HG02610 (cell line): Measurements from ENCODE around the gene TBC1D1.
"Not testable (repeated sequence)": the region's sequence is repeated elsewhere in the genome, so short reads cannot be mapped to it uniquely, and the experiment has no call there.

Source experiments
- ATAC-seq: cut with Tn5 transposase; IDR thresholded peaks from one replicate; pipeline ENCODE4 v1.9.1; 2021; ENCODE audit warnings: mild to moderate bottlenecking, moderate library complexity; ENCODE audit not compliant: unreplicated experiment

The TBC1D1 gene

DNA sequence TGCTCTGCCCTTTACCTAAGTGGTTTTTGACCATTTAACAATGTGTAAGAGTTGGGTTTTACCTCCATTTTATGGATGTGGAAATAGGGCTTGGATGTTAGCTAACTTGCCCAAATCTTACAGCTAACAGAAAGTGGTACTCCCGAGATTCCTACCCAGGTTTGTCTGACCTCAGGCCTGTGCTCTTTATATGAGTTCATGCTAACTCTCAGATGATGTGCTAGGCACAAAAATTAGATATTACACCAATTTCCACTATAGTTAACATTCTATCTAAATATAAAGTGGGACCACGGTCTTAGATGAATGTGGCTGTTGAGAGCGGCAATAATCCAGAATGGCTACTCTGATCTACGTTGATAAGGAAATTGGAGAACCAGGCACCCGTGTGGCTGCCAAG, 69.2 kb downstream of the TBC1D1 start, which contains the start of gene PTTG2:
TSS of gene PTTG2 (plus strand) at position 301 of the 400 bp plus-strand sequence. CDS start at position 338, 37 bp downstream.
- ATAC-seq: no peak

GRCh38 chr4:37960679-37961450, 70.0 kb downstream of the TBC1D1 start:
- no peak for ATAC-seq

DNA sequence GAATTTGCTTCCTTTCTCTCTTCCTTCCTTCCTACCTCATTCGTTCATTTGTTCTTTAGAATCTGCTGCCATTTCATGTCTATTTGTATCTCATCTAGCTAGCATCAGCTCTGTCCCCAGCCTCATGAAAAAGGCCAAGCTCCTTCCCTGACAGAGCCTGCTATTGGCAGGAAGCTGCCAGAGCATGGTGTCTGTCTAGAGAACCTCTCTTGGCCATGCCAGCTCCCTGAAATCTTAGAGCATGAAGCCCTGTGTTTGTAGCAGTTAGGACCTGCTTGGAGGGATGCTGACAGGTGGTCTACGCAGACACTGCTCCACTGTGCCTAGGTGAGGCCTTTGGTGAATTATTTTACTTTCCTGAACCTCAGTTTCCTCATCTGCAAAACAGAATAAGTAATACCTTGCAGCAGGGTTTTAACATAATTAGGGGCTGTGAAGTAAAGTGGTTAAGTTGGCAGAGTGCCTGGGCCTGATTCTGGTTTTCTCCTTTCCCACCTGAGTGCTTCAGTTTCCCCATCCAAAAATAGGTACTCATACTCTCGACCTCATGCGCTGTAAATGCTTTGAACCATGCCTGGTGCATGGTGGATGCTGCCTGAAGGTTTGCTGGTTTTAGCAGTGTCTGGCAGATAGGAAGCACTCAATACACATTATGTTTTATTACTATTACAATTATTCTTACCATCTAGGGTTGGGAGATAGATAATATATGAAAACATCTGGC, 74.0 kb downstream of the TBC1D1 start:
- ATAC-seq: peak; percentile 76

GRCh38 chr4:37966044-37966443, 75.2 kb downstream of the TBC1D1 start:
- no peak for ATAC-seq

- ATAC-seq: no peak
These were observed 76.9 kb downstream of the TBC1D1 start for GRCh38 chr4:37967736-37968135.

DNA sequence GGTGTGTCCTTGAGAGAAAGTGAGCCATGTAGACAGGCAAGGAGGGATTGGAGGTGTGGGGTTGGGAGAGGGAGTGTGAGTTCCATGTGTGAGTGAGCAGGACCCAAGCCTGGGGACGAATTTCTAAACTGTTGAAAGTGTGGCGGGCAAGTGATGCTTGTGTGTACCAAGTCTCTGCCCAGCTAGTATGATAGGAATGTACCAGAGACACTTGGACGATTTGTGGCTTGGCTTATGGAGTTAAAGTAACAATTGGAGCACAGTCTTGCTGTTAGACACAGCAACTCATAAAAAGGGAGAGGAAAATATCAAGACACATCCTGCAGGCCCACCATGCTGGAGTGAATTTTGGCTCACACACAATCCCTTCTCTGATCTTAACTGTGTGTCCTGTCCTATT, 77.9 kb downstream of the TBC1D1 start:
- ATAC-seq: no peak

DNA sequence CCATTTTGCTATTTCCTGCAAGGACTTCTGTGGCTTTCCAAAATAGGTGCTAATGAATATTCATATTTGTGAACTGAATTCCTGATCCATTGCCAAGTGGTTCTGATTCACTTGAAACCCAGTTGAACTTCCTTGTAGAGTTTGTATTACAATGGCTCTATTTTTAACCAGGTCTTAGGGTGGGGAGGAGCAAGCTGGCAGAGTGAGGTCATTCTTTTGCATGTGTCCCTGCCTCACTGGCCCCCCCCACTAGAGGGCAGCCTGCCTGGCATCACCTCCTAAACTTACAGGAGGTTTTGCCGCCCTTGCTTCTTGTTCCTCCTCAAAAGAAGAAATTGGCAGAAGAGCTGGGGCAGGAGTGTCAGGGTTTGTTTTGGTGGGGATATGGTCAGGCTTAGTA, 79.8 kb downstream of the TBC1D1 start:
- no peak for ATAC-seq

DNA sequence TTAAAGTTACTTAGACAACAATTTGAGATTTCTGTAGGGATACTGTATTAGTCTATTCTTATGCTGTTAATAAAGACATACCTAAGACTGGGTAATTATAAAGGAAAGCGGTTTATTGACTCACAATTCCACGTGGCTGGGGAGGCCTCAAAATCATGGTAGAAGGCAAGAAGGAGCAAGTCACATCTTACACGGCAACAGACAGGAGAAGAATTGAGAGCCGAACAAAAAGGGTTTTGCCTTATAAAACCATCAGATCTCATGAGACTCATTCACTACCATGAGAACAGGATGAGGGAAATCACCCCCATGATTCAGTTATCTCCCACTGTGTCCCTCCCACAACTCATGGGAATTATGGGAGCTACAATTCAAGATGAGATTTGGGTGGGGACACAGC, 80.3 kb downstream of the TBC1D1 start:
- ATAC-seq: no peak

DNA sequence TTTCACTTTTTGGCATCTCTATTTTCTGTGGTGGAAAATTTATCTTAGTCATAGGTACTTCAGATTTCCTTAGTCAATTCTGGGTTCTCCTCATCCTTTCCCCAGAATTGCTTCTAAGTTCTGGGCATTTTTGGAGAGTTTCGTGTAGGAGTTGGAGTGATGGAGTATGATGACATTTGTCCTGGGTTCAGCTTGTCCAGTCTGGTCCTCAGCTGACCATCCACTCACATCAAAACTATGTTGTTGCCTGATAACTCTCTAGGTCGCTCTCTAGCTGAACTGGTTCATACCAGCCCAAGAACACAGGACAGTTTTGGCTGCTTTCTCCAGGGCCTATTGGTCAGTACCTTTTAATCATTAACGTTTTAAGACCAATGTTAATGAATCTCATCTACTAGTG, 82.6 kb downstream of the TBC1D1 start:
- no peak for ATAC-seq

- ATAC-seq: not testable (repeated sequence)
These were observed 84.5 kb downstream of the TBC1D1 start for GRCh38 chr4:37975321-37975822.

GRCh38 chr4:37976507-37976906, 85.6 kb downstream of the TBC1D1 start:
- ATAC-seq: no peak

- peak; percentile 75 for ATAC-seq
These were observed 86.1 kb downstream of the TBC1D1 start for GRCh38 chr4:37976991-37977470.

DNA sequence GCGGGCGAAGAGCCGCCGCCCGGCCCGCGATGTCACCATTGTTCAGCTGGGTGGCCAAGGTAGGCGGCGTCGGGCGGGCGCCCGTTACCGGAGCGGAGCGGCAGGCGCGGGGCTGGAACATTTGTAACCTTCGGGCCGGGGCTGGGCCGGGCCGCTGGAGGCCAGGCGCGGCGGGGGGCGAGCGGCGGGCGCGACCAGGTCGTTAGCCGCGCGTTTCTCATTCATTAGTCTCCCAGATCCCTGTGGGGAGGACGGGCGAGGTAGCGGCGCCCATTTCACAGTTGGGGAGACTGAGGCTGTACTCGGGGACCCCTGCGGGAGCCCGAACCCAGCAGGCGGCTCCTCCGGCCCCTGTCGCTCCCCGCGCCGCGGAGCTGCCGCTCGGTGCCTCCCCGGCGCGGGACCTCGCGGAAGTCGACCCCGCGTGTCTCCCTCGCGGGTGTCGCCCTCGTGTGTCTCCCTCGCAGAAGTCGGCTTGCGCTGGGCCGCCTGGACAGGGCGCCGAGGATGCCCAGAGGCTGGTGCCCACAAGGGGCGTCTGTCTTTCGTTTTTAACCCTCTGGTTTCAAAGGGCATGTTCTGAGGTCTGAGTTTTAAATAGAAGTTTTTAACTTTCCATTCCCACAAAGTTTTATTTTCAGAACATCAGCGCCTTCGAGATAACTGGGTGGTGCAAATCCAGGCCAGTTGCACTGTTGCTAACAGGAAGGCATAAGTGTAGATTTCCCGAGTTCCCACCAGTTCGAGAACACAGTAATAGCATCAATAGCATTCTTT, 86.8 kb downstream of the TBC1D1 start:
- ATAC-seq: peak; percentile 55

DNA sequence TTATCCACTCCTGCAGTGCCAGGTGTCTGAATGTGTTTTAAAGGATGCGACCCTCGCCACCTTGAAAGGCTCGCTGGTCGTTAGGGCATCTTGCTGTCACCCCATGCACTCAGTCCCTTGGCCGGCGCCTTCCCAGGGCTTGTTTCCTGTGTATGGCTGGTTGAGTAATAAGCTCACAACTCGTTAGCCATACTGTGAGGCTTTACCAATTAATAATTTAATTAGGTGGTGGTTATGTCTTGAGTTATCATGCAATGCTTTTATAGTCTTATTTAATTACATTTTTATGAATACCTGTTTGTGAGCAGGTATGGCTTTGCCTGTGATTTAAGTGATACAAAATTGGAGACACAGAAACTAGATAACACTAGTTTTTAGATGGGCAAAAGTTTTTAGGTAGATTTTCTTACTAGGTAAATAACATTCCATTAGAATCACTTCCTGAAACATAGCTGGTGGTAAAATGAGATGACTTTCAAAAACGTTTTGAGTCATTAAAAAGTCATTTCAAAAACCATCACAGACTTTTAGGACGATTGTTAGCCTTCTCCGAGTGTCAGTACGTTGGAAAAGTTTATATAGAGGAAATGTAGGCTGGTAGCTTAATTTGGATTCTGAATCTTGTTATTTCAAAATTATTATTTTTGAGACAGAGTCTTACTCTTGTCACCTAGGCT, 87.5 kb downstream of the TBC1D1 start:
- ATAC-seq: peak; percentile 21

DNA sequence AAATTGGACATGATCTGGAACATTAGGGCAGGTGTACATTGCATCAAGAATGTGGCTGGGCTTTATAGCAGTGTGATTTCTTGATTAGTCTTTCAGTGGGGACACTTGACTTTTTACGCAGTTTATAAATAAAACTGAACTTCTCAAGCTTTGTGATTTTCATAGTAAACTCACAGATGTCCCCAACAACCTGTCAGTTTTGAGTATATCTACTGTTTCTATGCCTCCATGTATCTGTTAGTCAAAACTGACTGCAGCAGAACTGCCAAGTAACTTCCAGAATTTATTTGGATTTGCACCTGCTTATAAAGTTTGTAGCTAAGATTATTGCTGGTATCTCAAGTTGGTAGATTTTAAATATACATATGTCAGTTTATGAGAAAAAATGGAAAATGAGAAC, 89.4 kb downstream of the TBC1D1 start:
- no peak for ATAC-seq

DNA sequence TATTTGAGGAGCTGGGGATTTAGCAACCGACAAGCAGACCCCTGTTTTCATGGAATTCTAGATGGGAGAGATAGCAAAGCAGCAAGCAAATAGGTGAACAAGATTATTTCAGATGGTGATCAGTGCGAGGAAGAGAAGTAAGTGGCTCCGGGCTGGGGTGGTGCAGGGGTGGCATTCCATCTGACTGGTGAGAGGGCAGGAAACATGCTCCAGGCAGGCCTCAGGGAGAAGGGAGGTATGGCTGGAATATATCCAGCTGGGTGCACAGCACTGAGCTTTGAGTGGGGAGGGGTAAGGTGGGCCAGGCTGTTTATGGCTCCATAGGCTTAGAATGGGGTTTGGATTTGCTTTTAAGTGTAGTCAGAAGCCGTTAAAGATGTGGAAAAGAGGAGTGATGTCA, 90.5 kb downstream of the TBC1D1 start:
- no peak for ATAC-seq

DNA sequence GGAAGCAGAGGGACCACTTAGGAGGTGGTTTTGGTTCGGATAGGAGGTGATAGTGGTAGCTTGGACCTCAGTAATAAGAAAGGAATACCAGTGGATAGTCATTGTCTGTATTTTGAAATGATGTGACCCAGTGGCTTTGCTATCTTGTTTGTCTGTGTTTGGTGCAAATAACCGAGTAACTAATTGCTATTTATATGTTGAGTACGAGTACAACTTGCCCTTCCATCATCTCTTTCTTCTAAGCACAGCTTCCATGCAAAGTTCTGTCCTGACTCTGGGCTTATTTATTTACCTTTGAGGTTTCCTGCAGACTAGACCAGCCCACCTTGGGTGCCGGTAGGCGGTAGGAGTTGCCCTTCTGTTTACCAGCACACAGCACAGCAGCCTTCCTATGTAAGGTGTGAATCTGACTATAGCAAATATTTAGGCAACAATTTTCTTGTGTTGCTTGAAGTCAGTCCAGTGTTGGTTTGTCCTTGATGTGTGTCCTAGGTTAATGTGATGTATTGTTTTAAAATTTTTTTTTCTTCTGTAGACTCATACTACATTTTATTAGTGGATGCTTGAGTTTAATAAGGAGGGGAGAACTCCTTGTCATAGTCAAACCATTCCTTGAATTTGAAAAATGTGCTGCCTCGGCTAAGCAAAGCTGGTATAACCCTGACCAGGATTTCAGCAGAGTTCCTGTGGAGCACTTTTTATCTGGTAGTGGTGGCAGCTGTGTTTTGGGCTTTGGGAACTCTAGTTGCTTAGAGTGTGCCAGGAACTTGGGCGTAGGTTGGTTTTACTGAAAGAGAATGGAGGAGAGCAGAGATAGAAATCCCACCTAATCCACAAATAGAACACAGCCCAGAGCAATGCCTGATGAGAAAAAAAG, 91.2 kb downstream of the TBC1D1 start:
- no peak for ATAC-seq

GRCh38 chr4:37982736-37983135, 91.9 kb downstream of the TBC1D1 start:
- no peak for ATAC-seq

DNA sequence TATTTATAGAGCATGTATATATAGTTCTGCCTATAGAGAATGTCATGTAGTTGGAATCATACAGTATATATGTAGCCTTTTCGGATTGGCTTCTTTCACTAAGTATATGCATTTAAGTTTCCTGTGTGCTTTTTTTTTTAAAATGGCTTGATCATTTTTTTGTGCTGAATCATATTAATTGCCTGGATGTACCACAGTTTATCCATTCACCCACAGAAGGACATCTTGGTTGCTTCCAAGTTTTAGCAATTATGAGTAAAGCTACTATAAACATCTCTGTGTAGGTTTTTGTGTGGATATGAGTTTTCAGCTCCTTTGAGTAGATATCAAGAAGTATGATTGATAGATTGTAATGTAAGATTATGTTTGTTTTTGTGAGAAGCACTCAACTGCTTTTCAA, 93.1 kb downstream of the TBC1D1 start:
- ATAC-seq: no peak
